IPS-NIHi11 (cell line): Measurements from ENCODE around the gene IL10.
"Not testable (repeated sequence)": the region's sequence is repeated elsewhere in the genome, so short reads cannot be mapped to it uniquely, and the experiment has no call there.

Source experiments
- DNase-seq: peaks from one replicate; pipeline ENCODE4 v3.0.0; 2012; ENCODE audit warnings: mixed read lengths, low spot score

IL10 gene

GRCh38 chr1:206793620-206794019 lies 21.3 kb upstream of the IL10 start:
- no peak for DNase-seq

- DNase-seq = no peak
These were observed 20.8 kb upstream of the IL10 start for GRCh38 chr1:206792939-206793607.

DNA sequence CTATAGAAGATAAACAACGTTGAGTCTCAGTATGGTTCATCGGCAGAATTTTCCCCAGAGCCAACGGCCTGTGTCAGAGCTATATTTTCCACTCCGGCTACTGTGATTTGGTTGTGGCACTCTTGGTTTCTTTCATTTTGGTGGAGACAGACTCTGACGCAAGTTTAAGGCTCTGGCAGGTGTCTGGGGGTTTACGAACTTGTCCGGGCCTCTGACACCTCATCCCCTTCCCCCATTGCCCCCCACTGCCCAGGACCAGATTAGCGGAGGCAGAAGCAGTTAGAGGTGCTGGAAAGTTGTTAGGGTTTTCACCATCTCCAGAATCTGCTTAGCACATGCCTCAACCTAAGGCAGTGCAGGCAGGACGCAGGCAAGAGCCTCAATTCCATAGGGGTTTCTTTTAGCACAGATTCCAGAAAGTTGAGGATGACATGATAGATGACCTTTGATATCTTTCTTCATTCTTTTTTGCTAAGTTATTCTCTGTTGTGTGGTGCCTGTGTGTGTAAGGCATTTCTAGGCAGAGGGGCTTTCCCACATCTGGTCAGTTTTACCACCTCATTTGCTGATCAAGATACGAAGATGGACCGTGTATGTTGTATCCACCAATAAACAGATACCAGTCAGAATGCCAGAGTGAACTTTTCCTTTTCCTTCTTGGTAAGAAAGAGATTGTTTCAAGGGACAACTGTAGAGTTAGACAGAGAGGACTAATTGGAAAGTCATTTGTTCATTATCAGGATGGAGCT lies 18.4 kb upstream of the IL10 start:
- no peak for DNase-seq

GRCh38 chr1:206788487-206789050 lies 16.3 kb upstream of the IL10 start:
- no peak for DNase-seq

GRCh38 chr1:206787891-206788290 lies 15.6 kb upstream of the IL10 start:
- DNase-seq = no peak

DNA sequence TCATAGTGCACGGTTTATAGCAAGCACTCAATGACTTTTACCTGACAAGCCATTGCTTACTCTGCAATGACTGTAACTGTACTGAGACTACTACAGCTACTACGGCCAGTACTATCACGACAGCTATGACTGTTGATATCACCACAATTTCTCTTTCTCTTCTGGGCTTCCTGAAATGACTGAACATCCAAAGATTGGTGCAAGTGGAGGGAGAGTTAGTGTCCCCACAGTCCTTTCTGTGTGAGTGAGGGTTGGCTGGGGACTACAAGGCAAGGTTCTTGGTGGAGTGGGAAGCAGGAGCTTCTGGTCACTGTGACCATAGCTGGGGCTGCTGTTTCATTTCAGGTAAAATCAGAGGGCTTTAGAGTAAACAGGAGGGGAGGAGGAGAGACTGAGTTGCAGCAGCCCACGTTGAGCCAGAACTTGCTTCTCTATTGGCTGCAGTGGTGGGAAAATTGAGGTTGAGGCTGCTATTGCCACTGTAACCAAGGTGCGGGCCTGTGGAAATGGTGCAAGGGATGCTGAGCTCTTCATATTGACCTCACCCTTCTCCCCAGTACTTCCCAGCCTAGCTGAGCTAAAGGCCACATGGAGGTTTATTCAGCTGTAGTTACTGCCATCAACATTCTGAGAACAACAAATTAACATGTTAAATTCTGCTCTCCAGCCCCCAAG lies 14.1 kb upstream of the IL10 start:
- no peak for DNase-seq

GRCh38 chr1:206785182-206785765 lies 13.0 kb upstream of the IL10 start:
- DNase-seq = no peak

DNA sequence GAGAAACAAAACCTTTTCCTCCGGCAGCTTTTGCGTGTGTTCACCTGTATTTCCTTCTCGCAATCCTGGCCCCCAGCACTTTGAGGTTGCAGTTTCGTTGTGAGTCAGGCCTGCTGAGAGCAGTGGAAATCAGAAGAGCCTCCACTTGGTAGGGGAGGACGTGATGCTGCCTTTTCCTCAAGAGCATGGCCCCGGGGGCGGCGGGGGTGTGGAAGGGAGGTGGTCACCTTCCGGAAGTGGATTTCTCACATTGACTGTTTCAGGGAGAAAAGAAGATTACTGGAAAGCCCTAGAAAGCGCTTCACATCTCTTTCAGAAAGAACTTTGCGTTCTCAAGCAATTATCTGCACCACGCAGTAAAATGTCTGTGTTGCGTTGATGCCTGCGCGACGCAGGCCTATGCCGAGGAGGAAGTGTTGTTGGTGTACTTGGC lies 12.2 kb upstream of the IL10 start:
- DNase-seq = no peak

DNA sequence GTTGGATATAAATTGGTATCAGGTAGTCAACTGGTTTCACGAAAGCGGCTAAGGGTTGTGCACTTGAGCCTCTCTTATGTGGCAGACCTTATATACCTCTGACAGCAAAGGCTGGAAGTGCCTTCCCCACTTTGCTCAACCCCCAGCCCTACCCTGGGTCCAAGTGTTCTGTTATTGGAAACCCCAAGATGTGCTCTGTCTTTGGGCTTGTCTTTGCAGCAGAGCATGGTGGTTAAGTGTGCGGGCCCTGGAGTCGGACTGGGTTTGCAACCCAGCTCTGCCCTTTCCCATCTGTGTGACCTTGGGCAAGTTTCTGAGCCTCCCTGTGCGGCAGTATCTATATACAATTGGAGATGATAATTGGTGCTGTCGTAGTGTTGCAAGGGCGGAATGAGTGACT lies 11.2 kb upstream of the IL10 start:
- no peak for DNase-seq

DNA sequence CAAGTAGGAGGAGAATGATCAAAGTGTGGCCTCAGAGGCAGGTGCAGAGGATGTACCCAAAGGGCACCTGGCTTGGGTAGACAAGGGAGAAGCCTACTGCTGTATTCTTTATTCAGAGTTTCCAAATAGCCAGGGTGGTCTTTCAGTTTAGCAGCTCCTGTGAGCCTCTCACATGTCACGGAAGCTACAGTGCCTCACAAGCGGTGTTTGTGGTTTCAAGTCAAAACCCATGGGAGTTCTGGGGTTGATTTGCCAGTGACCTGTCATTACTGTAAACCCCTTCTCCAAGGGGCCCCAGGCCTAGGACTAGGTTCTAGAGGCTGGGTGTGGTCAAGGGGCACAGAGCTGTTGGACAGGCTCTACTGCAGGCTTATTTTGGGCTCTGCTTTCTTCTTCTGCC lies 10.2 kb upstream of the IL10 start:
- no peak for DNase-seq

- no peak for DNase-seq
These were observed 7.3 kb upstream of the IL10 start for GRCh38 chr1:206779638-206780037.

GRCh38 chr1:206778911-206779310 lies 6.6 kb upstream of the IL10 start:
- DNase-seq = not testable (repeated sequence)

GRCh38 chr1:206778031-206778430 lies 5.7 kb upstream of the IL10 start:
- DNase-seq = no peak

DNA sequence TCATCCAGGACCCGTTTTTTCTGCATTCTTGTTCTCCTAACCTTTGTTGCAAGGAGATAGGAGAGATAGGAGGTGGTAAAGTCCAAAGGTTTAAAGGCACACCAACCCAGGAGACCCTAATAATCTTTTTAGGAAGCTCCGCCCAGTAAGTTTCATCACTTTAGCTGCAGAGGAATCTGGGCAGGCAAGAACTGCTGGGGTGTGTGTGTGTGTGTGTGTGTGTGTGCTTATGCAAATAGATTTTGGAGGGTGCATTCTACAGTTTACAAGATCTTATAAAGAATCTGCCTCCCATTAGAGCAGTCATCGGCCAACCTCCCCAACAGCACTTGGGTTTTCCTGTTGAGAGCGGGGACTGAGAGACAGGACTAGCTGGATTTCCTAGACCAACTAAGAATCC lies 3.9 kb upstream of the IL10 start:
- no peak for DNase-seq

- no peak for DNase-seq
These were observed 1.8 kb upstream of the IL10 start for GRCh38 chr1:206774093-206774492.

DNA sequence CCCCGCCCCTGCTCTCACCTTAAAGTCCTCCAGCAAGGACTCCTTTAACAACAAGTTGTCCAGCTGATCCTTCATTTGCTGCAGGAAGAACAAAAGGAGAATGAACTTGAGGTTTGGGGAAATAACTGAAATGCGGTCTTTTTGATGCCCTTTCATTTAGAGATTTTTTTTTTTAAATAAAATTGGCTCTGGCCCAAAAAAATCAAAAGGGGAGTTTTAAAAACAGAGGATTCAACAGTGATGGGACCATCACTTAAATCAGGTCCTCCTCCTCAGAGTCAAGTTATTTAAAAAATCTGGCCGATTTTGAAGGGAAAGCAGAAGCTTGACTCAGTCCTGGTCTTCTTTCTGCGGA lies 979 bp downstream of the IL10 start:
- no peak for DNase-seq

DNA sequence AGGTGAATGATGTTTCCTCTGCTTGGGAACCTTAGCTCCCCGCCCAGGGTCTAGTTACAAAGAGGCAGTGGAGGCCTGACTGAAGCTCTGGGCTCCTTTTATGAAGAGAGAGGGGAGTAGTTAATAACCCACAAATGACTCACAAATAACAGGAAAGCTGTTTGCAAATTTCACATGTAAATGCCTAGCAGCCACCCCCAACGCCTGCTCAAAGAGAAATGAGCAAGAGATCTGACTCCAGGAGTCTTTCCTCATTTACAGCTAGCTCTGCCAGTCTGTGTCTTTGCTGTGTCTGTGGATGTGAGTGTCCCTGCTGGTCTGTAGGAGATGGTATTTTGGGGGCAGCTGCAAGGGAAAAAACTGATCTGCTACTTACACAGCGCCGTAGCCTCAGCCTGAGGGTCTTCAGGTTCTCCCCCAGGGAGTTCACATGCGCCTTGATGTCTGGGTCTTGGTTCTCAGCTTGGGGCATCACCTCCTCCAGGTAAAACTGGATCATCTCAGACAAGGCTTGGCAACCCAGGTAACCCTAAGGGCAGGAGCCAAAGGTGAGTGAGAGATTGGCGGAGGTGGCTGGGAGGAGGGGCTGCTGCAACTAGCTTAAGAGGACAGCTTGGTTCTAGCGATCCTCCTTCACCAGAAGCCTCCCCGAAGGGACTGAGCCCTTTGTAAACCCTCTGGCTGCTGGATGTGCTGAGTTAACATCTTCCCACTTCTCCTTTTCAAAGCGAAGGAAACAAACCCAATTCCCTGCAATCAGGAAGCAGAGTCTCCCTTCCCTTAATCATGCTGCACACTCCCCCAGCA lies 1.6 kb downstream of the IL10 start, which contains the start of gene IL19:
IL19 (plus strand) TSS at position 243 of the 807 bp plus-strand sequence. CDS start 65,890 bp downstream, outside the sequence.
- DNase-seq = no peak

GRCh38 chr1:206769304-206769731 lies 3.0 kb downstream of the IL10 start:
- no peak for DNase-seq

- no peak for DNase-seq
These were observed 3.6 kb downstream of the IL10 start for GRCh38 chr1:206768472-206769303.

- no peak for DNase-seq
These were observed 5.9 kb downstream of the IL10 start for GRCh38 chr1:206766251-206766856.
